ENCODE results near the gene CCDC85C. TPM values are rescaled to one million over a fixed set of nuclear protein-coding genes. Genes with fewer than 3 reads are reported as not detected.

The CCDC85C gene
- total RNA-seq, 1 experiment from 2014 or later: 42.3 TPM

- TF ChIP-seq TCF7L2 (IDR thresholded peaks at IDR 0.05; ENCODE audit: borderline replicate concordance, extremely low read depth, insufficient read depth, insufficient read length) (no peak), MAX (IDR thresholded peaks at IDR 0.05) (no peak), ZBTB33 (IDR thresholded peaks at IDR 0.05; ENCODE audit: extremely low read depth, insufficient replicate concordance, low read length) (no peak)
- no peaks in the 10 kb centered on the region for H4K20me1 ChIP-seq (ENCODE audit: insufficient read depth)
- CTCF ChIA-PET: no interaction called here
- ATAC-seq: no peak
- RAD21 ChIA-PET (ENCODE audit: low non-redundant PET in 1 of 2, low total read pairs in 2 of 2, uncharacterized antibody in 2 of 2, unreplicated experiment in 2 of 2): no interaction called here
- H3K79me2 ChIP-seq (ENCODE audit: insufficient read depth, low read length): no peaks in the 10 kb centered on the region
- no peaks in the 10 kb centered on the region for H3K27me3 ChIP-seq (ENCODE audit: insufficient read depth, low read length)
- POLR2A ChIA-PET: no interaction called here
- BruUV-seq (replicated peaks): no TSS peak
- no peaks in the 10 kb centered on the region for H3K4me1 ChIP-seq (ENCODE audit: control insufficient read depth in 1 of 2, insufficient read depth in 2 of 2, low read length in 2 of 2)
- no peak overlapping the region for H3K9ac ChIP-seq (ENCODE audit: low read length)
- no peak for DNase-seq (ENCODE audit: low read depth, low spot score)
- H3K36me3 ChIP-seq (ENCODE audit: control insufficient read depth in 1 of 2, insufficient read depth in 2 of 2, low read length in 2 of 2): no peaks in the 10 kb centered on the region
- H2AFZ ChIP-seq (ENCODE audit: low read depth, low read length, poor library complexity, severe bottlenecking): no peak overlapping the region
- no peaks in the 10 kb centered on the region for H3K9me3 ChIP-seq (ENCODE audit: control insufficient read depth in 1 of 2, insufficient read depth in 1 of 2, low read depth in 1 of 2, low read length in 2 of 2)
- no peaks in the 10 kb centered on the region for H3K9me2 ChIP-seq (ENCODE audit: insufficient read depth)
- no peak overlapping the region for H3K4me2 ChIP-seq (ENCODE audit: low read length)
- no peak overlapping the region for H3K27ac ChIP-seq (ENCODE audit: low read depth, low read length)
- intact Hi-C loops (cut with micrococcal nuclease): no loop called here
- no peak overlapping the region for H3K4me3 ChIP-seq (replicated peaks in 1 of 2; ENCODE audit: low read depth in 1 of 2, low read length in 2 of 2)
These were observed 31.1 kb upstream of the CCDC85C start for GRCh38 chr14:99635116-99635515.

GRCh38 chr14:99634443-99634842 lies 30.4 kb upstream of the CCDC85C start:
- Histone ChIP-seq H3K4me2 (ENCODE audit: low read length) (no peak overlapping the region), H3K4me3 (replicated peaks in 1 of 2; ENCODE audit: low read depth in 1 of 2, low read length in 2 of 2) (no peak overlapping the region), H3K9me3 (ENCODE audit: control insufficient read depth in 1 of 2, insufficient read depth in 1 of 2, low read depth in 1 of 2, low read length in 2 of 2) (no peaks in the 10 kb centered on the region), H3K9ac (ENCODE audit: low read length) (no peak overlapping the region), H3K9me2 (ENCODE audit: insufficient read depth) (no peaks in the 10 kb centered on the region), H3K79me2 (ENCODE audit: insufficient read depth, low read length) (no peaks in the 10 kb centered on the region), H3K27me3 (ENCODE audit: insufficient read depth, low read length) (no peaks in the 10 kb centered on the region), H3K36me3 (ENCODE audit: control insufficient read depth in 1 of 2, insufficient read depth in 2 of 2, low read length in 2 of 2) (no peaks in the 10 kb centered on the region), H3K27ac (ENCODE audit: low read depth, low read length) (no peak overlapping the region), H4K20me1 (ENCODE audit: insufficient read depth) (no peaks in the 10 kb centered on the region), H3K4me1 (ENCODE audit: control insufficient read depth in 1 of 2, insufficient read depth in 2 of 2, low read length in 2 of 2) (no peaks in the 10 kb centered on the region), H2AFZ (ENCODE audit: low read depth, low read length, poor library complexity, severe bottlenecking) (no peak overlapping the region)
- intact Hi-C loops (cut with micrococcal nuclease): no loop called here
- BruUV-seq (replicated peaks): no TSS peak
- DNase-seq (ENCODE audit: low read depth, low spot score): no peak
- ChIA-PET CTCF (no interaction called here), RAD21 (ENCODE audit: low non-redundant PET in 1 of 2, low total read pairs in 2 of 2, uncharacterized antibody in 2 of 2, unreplicated experiment in 2 of 2) (no interaction called here), POLR2A (no interaction called here)
- no peak for ATAC-seq
- TF ChIP-seq EGR1 (IDR thresholded peaks at IDR 0.05; ENCODE audit: low read depth) (no peak), TCF7L2 (IDR thresholded peaks at IDR 0.05; ENCODE audit: borderline replicate concordance, extremely low read depth, insufficient read depth, insufficient read length) (no peak), FOSL1 (IDR thresholded peaks at IDR 0.05; ENCODE audit: low read depth) (no peak), POLR2A (IDR thresholded peaks at IDR 0.05; ENCODE audit: borderline replicate concordance, extremely low read depth, insufficient read depth, insufficient read length) (no peak), EZH2 (IDR thresholded peaks at IDR 0.05) (no peak), CTCF (IDR thresholded peaks at IDR 0.05 in 2 of 3, conservative IDR thresholded peaks at IDR 0.05 in 1 of 3; ENCODE audit: borderline replicate concordance in 1 of 3, insufficient read depth in 1 of 3, low read depth in 2 of 3, low read length in 2 of 3) (no peak), ELF1 (IDR thresholded peaks at IDR 0.05; ENCODE audit: borderline replicate concordance, low read depth) (no peak), CEBPB (IDR thresholded peaks at IDR 0.05; ENCODE audit: low read depth) (no peak), POLR2AphosphoS5 (IDR thresholded peaks at IDR 0.05; ENCODE audit: low read depth, low read length) (no peak), ATF3 (IDR thresholded peaks at IDR 0.05) (no peak), REST (IDR thresholded peaks at IDR 0.05; ENCODE audit: low read depth) (no peak)

Data from HCT116 (cell line).